DND-41 (cell line): Measurements from ENCODE around the gene TEX51.

Experiments used
- ATAC-seq: fragments of 200-7000 bp; cut with Tn5 transposase; 3 replicates; pipeline ENCODE4 v1.9.1; 2021; ENCODE audit warnings: low read depth; ENCODE audit not compliant: insufficient read depth
- DNase-seq: peaks from one replicate; pipeline ENCODE4 v3.0.0-alpha.2; 2020
- H2AFZ ChIP-seq: 2 replicates; pipeline ENCODE4 v1.6.0; 2012; ENCODE audit warnings: low read depth, low read length
- H3K27ac ChIP-seq: 2 replicates; pipeline ENCODE4 v1.5.1; 2012; ENCODE audit warnings: low read length, inconsistent platforms
- H3K27me3 ChIP-seq: fragments of 200-600 bp; sonication (generic); 2 replicates; pipeline ENCODE4 v1.6.0; 2012; ENCODE audit warnings: low read length, mild to moderate bottlenecking, inconsistent platforms; ENCODE audit not compliant: insufficient read depth, poor library complexity
- H3K36me3 ChIP-seq: 2 replicates; pipeline ENCODE4 v1.5.1; 2012; ENCODE audit warnings: low read length, inconsistent platforms; ENCODE audit not compliant: insufficient read depth
- H3K4me1 ChIP-seq: 2 replicates; pipeline ENCODE4 v1.5.1; 2012; ENCODE audit warnings: mild to moderate bottlenecking, low read length; ENCODE audit not compliant: insufficient read depth
- H3K4me2 ChIP-seq: 2 replicates; pipeline ENCODE4 v1.6.0; 2012; ENCODE audit warnings: mild to moderate bottlenecking, moderate library complexity, low read length, inconsistent platforms; ENCODE audit not compliant: insufficient read depth
- H3K4me3 ChIP-seq, 2 experiments: fragments of 200-600 bp in 1 of 2; shearing (Covaris generic) in 1 of 2; 2 replicates each; pipeline ENCODE4 v1.5.1; 2012 to 2016; ENCODE audit warnings: inconsistent platforms in 2 of 2, low read length in 2 of 2, mild to moderate bottlenecking in 2 of 2, low read depth in 1 of 2, moderate library complexity in 1 of 2
- H3K79me2 ChIP-seq: 2 replicates; pipeline ENCODE4 v1.6.0; 2012; ENCODE audit warnings: low read length, inconsistent platforms; ENCODE audit not compliant: insufficient read depth
- H3K9ac ChIP-seq: 2 replicates; pipeline ENCODE4 v1.6.0; 2012; ENCODE audit warnings: low read depth, mild to moderate bottlenecking, inconsistent platforms, low read length, moderate library complexity
- H3K9me3 ChIP-seq: 2 replicates; pipeline ENCODE4 v1.5.1; 2012; ENCODE audit warnings: low read length, moderate library complexity, mild to moderate bottlenecking, inconsistent platforms; ENCODE audit not compliant: insufficient read depth, severe bottlenecking
- H4K20me1 ChIP-seq: 2 replicates; pipeline ENCODE4 v1.6.0; 2012; ENCODE audit warnings: low read length; ENCODE audit not compliant: insufficient read depth
- CTCF ChIP-seq: IDR thresholded peaks from 2 replicates; pipeline ENCODE4 v1.5.1; 2012; ENCODE audit warnings: borderline replicate concordance, low read length, moderate library complexity, mild to moderate bottlenecking; ENCODE audit not compliant: poor library complexity, severe bottlenecking; ENCODE audit errors: extremely low read depth
- EZH2 ChIP-seq: IDR thresholded peaks from 3 replicates; pipeline ENCODE4 v1.6.1; 2012; ENCODE audit warnings: borderline replicate concordance, low read depth, mild to moderate bottlenecking, moderate library complexity, low read length, inconsistent platforms; ENCODE audit not compliant: severe bottlenecking

Gene TEX51

GRCh38 chr2:126898636-126899035, at the start of gene TEX51:
Gene TEX51, plus strand, starts transcription at chr2:126898890. Its CDS starts 29 bp downstream, at chr2:126898919.
- TF ChIP-seq EZH2 (no peak), CTCF (no peak)
- H3K9ac ChIP-seq: no peak within 1 kb of the TSS
- peaks cover 3% of the 10 kb centered on the region for H3K27me3 ChIP-seq
- DNase-seq (no peak), ATAC-seq (no peak)
- H3K79me2 ChIP-seq: no peaks in the 10 kb centered on the region
- H3K36me3 ChIP-seq: no peaks in the 10 kb centered on the region
- no peaks in the 10 kb centered on the region for H3K9me3 ChIP-seq
- no peak within 1 kb of the TSS for H3K4me2 ChIP-seq
- no peak within 1 kb of the TSS for H3K27ac ChIP-seq
- H4K20me1 ChIP-seq: no peaks in the 10 kb centered on the region
- no peak within 1 kb of the TSS for H3K4me3 ChIP-seq
- H2AFZ ChIP-seq: no peak within 1 kb of the TSS
- no peaks in the 10 kb centered on the region for H3K4me1 ChIP-seq

- Histone ChIP-seq H3K9me3 (no peaks in the 10 kb centered on the region), H4K20me1 (no peaks in the 10 kb centered on the region), H3K9ac (no peak overlapping the region), H3K4me2 (no peak overlapping the region), H3K36me3 (no peaks in the 10 kb centered on the region), H3K27ac (no peak overlapping the region), H3K4me1 (no peaks in the 10 kb centered on the region), H2AFZ (no peak overlapping the region), H3K27me3 (peaks cover 9% of the 10 kb centered on the region), H3K4me3 (no peak overlapping the region), H3K79me2 (no peaks in the 10 kb centered on the region)
- ATAC-seq: no peak
- no peak for TF ChIP-seq CTCF
- DNase-seq: no peak
These were observed 49.6 kb upstream of the TEX51 start for GRCh38 chr2:126849054-126849453.

GRCh38 chr2:126849486-126849885, 49.2 kb upstream of the TEX51 start:
- Histone ChIP-seq H2AFZ (no peak overlapping the region), H3K36me3 (no peaks in the 10 kb centered on the region), H3K4me1 (no peaks in the 10 kb centered on the region), H3K4me2 (no peak overlapping the region), H3K9ac (no peak overlapping the region), H3K27ac (no peak overlapping the region), H3K9me3 (no peaks in the 10 kb centered on the region), H3K79me2 (no peaks in the 10 kb centered on the region), H4K20me1 (no peaks in the 10 kb centered on the region), H3K4me3 (no peak overlapping the region), H3K27me3 (peaks cover 9% of the 10 kb centered on the region)
- TF ChIP-seq CTCF (no peak), EZH2 (no peak)
- DNase-seq (no peak), ATAC-seq (no peak)

GRCh38 chr2:126849991-126850535, 48.6 kb upstream of the TEX51 start:
- no peak overlapping the region for H2AFZ ChIP-seq
- H3K36me3 ChIP-seq: no peaks in the 10 kb centered on the region
- no peak overlapping the region for H3K27ac ChIP-seq
- no peak for ATAC-seq
- no peaks in the 10 kb centered on the region for H3K79me2 ChIP-seq
- H3K9me3 ChIP-seq: no peaks in the 10 kb centered on the region
- no peak overlapping the region for H3K4me3 ChIP-seq
- no peak overlapping the region for H3K9ac ChIP-seq
- no peaks in the 10 kb centered on the region for H4K20me1 ChIP-seq
- no peak for DNase-seq
- H3K4me2 ChIP-seq: no peak overlapping the region
- TF ChIP-seq CTCF (no peak), EZH2 (no peak)
- H3K27me3 ChIP-seq: peaks cover 9% of the 10 kb centered on the region
- H3K4me1 ChIP-seq: no peaks in the 10 kb centered on the region
